CD4-positive, alpha-beta memory T cell (primary cell): ENCODE measurements around the gene TLNRD1. TPM values are rescaled to one million over a fixed set of nuclear protein-coding genes. Genes with fewer than 3 reads are reported as not detected.
A peak's percentile ranks its signal among the peaks of the same experiment; 100 is the strongest.

Experiments used
- CTCF ChIA-PET: fragments of 350-600 bp; sonication (Branson Sonifier 250); formaldehyde crosslinking; loops from one replicate; lab custom pipeline; 2021; ENCODE audit warnings: inconsistent platforms; ENCODE audit not compliant: partially characterized antibody; lab: Charles Lee
- POLR2A ChIA-PET: fragments of 350-600 bp; sonication (Branson Sonifier 250); formaldehyde crosslinking; loops from one replicate; lab custom pipeline; 2021; ENCODE audit not compliant: partially characterized antibody; lab: Charles Lee
- DNase-seq, 5 donors: peaks; one replicate each; pipeline versions ENCODE4 v3.0.0 to v3.0.0-alpha.2; 2020 to 2022; ENCODE audit warnings: mixed read lengths in 1 of 5
- H3K27ac ChIP-seq: one replicate; pipeline ENCODE4 v1.7.0; 2013; ENCODE audit warnings: low read depth, low read length
- H3K27me3 ChIP-seq: 2 replicates; pipeline ENCODE4 v1.7.0; 2013; ENCODE audit warnings: mild to moderate bottlenecking, low read length, moderate library complexity; ENCODE audit not compliant: insufficient read depth
- H3K36me3 ChIP-seq: 2 replicates; pipeline ENCODE4 v1.7.0; 2013; ENCODE audit warnings: mild to moderate bottlenecking, low read length, moderate library complexity; ENCODE audit not compliant: insufficient read depth
- H3K4me1 ChIP-seq: 2 replicates; pipeline ENCODE4 v1.7.0; 2013; ENCODE audit warnings: mild to moderate bottlenecking, low read length, moderate library complexity; ENCODE audit not compliant: insufficient read depth
- H3K4me3 ChIP-seq, 2 donors: one replicate each; pipeline ENCODE4 v1.7.0; 2013; ENCODE audit warnings: low read length in 2 of 2, mild to moderate bottlenecking in 1 of 2
- H3K9me3 ChIP-seq, 2 donors: one replicate each; pipeline ENCODE4 v1.7.0; 2013; ENCODE audit warnings: low read length in 2 of 2, control low read depth in 1 of 2; ENCODE audit not compliant: control insufficient read depth in 1 of 2
- H3K27ac Mint-ChIP-seq, 7 donors: one replicate each; pipeline ENCODE4 v1.8.0; 2020 to 2021; ENCODE audit warnings: mixed read lengths in 7 of 7, mild to moderate bottlenecking in 6 of 7, inconsistent platforms in 3 of 7, moderate library complexity in 3 of 7
- H3K27me3 Mint-ChIP-seq, 2 donors: one replicate each; pipeline ENCODE4 v1.8.0; 2020 to 2021; ENCODE audit warnings: mixed read lengths in 2 of 2
- H3K36me3 Mint-ChIP-seq, 2 donors: one replicate each; pipeline ENCODE4 v1.8.0; 2020 to 2021; ENCODE audit warnings: mixed read lengths in 2 of 2, inconsistent platforms in 1 of 2, mild to moderate bottlenecking in 1 of 2
- H3K4me1 Mint-ChIP-seq, 4 donors: one replicate each; pipeline ENCODE4 v1.8.0; 2020 to 2021; ENCODE audit warnings: mixed read lengths in 4 of 4, mild to moderate bottlenecking in 1 of 4
- H3K4me3 Mint-ChIP-seq, 8 donors: one replicate each; pipeline ENCODE4 v1.8.0; 2020 to 2021; ENCODE audit warnings: mixed read lengths in 8 of 8, mild to moderate bottlenecking in 7 of 8, moderate library complexity in 6 of 8, inconsistent platforms in 3 of 8
- H3K9me3 Mint-ChIP-seq, 8 donors: one replicate each; pipeline ENCODE4 v1.8.0; 2020 to 2021; ENCODE audit warnings: mixed read lengths in 8 of 8, mild to moderate bottlenecking in 5 of 8, inconsistent platforms in 3 of 8, moderate library complexity in 1 of 8
- intact Hi-C: fragments of 100-400 bp; cut with micrococcal nuclease; formaldehyde crosslinking; loops from one replicate; pipeline ENCODE4 v1.15.1; 2023
- polyA plus RNA-seq, 2 donors: library from polyadenylated mRNA; unstranded; fragments of 300-500 nt; fragmentation: Illumina TruSeq; gene quantifications; one replicate each; pipeline ENCODE4 v1.2.3, GENCODE V29; 2021
- total RNA-seq, 2 experiments: library from RNA; stranded (reverse); gene quantifications; one replicate each; pipeline ENCODE4 v1.2.3, GENCODE V29; 2021

Gene TLNRD1
- total and polyA plus RNA-seq, 4 experiments from 2014 or later = 2.4 to 29.8 (median 17.5) TPM

DNA sequence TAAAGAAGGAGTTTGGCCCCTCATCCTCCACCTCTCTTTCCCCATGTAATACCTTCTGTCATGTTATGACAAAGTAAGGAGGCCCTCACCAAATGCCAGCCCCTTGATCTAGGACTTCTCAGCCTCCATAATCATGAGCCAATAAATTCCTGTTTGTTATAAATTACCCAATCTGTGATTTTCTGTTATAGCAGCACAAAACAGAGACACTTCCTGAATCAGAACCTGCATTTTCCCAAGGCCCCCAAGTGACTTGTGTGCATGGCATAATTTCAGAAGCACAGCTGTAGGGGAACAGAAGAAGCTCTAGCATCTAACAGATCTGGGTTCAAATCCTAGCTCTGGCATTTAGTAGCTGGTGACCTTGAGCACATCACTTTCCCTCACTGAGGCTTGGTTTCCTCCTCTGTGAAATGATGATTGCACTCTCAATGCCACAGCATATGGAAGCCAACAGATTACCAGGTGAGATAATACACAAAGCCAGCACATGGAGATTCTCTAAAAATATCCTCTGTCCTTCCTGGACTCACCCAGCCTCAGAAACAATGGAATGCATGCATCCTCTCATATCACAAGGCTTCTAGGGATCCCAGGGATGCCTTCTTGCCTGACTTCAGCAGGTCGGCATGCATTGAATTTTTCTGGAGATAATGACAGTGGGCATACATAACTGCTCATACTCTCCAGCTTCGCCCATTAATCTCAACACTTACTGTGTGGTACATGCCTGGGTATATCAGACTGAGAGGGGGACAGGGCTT lies 26.3 kb downstream of the TLNRD1 start:
- no peak overlapping the region for H3K27ac Mint-ChIP-seq
- POLR2A ChIA-PET = no interaction called here
- peaks cover 11 to 18% (median 15%) of the 10 kb centered on the region in 4 donors for H3K4me1 Mint-ChIP-seq
- no peaks in the 10 kb centered on the region for H3K27me3 ChIP-seq
- H3K4me1 ChIP-seq = peaks cover 11% of the 10 kb centered on the region
- CTCF ChIA-PET = interaction anchor here (0.5 kb wide), 1 partner anchor 32 kb away, joined by 3 read pairs; no protein-coding TSS in a partner anchor
- peaks cover 0 to 12% of the 10 kb centered on the region in 2 donors for H3K36me3 Mint-ChIP-seq
- intact Hi-C loops = no loop called here
- no peak overlapping the region for H3K4me3 ChIP-seq
- peaks cover 0 to 11% (median 5%) of the 10 kb centered on the region in 8 donors for H3K9me3 Mint-ChIP-seq
- no peaks in the 10 kb centered on the region for H3K36me3 ChIP-seq
- no peaks in the 10 kb centered on the region for H3K9me3 ChIP-seq
- peaks cover 1 to 6% of the 10 kb centered on the region in 2 donors for H3K27me3 Mint-ChIP-seq
- no peak for DNase-seq
- H3K27ac ChIP-seq = no peak overlapping the region
- no peak overlapping the region for H3K4me3 Mint-ChIP-seq

DNA sequence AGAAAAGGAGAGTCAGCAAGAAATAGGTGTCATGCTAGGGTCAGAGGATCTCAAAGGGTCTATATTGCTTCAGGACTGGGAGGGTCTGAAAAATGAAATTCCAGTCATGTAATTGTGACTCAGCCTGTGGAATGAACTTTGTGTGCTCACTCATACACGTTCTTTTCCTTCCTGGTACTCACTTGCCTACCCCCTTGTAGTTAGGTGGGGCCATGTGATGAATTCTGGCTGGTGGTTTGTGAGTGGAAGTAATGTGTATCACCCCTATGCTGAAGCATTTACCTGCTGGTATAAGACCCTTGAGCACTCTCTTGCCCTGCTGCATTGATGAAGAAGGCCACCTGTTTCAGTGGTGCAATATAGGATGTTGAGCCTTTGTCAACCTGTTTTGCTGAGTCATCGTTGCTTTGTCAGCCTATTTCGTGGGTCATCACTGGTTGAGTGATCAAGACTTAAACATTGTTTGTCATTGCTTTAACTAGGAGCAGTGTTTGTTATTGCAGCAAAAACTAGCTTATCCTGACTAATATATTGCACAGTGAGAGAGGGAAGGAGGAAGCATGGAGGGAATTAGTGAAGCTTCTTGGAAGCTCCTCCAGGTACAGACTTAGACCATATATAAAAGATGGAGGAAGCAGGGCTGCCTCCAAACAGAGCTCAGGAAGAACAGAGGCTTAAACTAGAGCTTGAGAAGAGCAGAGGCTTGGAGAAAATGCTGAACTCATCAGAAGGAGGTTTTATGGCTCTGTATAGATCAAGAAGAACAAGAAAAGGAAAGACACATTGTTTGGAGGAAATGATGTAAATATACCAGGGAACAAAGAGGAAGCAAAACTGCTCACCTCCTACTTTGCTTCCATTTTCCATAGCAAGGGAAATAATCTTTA lies 28.9 kb downstream of the TLNRD1 start:
- Histone ChIP-seq H3K27me3 (no peaks in the 10 kb centered on the region), H3K36me3 (no peaks in the 10 kb centered on the region), H3K27ac (no peak overlapping the region), H3K4me3 (no peak overlapping the region), H3K9me3 (no peaks in the 10 kb centered on the region), H3K4me1 (no peaks in the 10 kb centered on the region)
- H3K4me3 Mint-ChIP-seq = no peak overlapping the region
- peaks cover 0 to 6% of the 10 kb centered on the region in 2 donors for H3K27me3 Mint-ChIP-seq
- H3K9me3 Mint-ChIP-seq = peaks cover 0 to 11% (median 5%) of the 10 kb centered on the region in 8 donors
- no peak for DNase-seq
- peaks cover 0 to 8% of the 10 kb centered on the region in 2 donors for H3K36me3 Mint-ChIP-seq
- ChIA-PET CTCF (interaction anchor here (0.9 to 1.4 kb wide), 3 partner anchors 17 to 236 kb away, joined by 3 to 4 read pairs (median 4); no protein-coding TSS in a partner anchor), POLR2A (no interaction called here)
- peaks cover 1 to 7% (median 4%) of the 10 kb centered on the region in 4 donors for H3K4me1 Mint-ChIP-seq
- intact Hi-C loops = no loop called here
- H3K27ac Mint-ChIP-seq = peak overlapping the region in 1 of 7 donors; percentile 1

DNA sequence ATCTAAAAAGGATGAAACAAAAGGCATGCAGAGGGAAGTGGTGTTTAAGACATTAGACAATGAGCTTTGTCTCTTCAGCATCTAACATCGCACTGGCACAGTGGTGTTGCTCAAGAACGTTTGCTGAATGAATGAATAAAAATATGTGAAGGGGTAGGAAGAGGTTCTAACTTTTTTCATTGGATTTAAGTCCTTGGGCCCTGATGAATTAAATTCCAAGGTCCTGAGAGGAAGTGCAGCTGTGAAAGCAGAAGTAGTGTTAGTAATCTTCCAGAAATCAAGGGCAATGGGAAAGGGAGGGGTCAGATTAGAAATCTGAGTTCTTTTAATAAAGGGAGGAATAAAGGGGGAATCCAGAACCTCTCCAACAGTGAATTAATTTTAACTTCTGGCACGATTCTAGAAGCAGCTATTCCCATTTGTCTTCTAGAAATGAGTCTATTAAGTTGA lies 29.6 kb downstream of the TLNRD1 start:
- Mint-ChIP-seq H3K27me3 (peaks cover 0 to 6% of the 10 kb centered on the region in 2 donors), H3K36me3 (peaks cover 0 to 8% of the 10 kb centered on the region in 2 donors), H3K27ac (no peak overlapping the region), H3K4me1 (peaks cover 0 to 7% (median 2%) of the 10 kb centered on the region in 4 donors), H3K9me3 (peaks cover 0 to 11% (median 5%) of the 10 kb centered on the region in 8 donors), H3K4me3 (no peak overlapping the region)
- Histone ChIP-seq H3K9me3 (no peaks in the 10 kb centered on the region), H3K4me1 (no peaks in the 10 kb centered on the region), H3K27ac (no peak overlapping the region), H3K36me3 (no peaks in the 10 kb centered on the region), H3K27me3 (no peaks in the 10 kb centered on the region), H3K4me3 (no peak overlapping the region)
- CTCF ChIA-PET = interaction anchor here (0.9 to 1.4 kb wide), 3 partner anchors 17 to 236 kb away, joined by 3 to 4 read pairs (median 4); no protein-coding TSS in a partner anchor
- intact Hi-C loops = no loop called here
- no peak for DNase-seq
- POLR2A ChIA-PET = no interaction called here

DNA sequence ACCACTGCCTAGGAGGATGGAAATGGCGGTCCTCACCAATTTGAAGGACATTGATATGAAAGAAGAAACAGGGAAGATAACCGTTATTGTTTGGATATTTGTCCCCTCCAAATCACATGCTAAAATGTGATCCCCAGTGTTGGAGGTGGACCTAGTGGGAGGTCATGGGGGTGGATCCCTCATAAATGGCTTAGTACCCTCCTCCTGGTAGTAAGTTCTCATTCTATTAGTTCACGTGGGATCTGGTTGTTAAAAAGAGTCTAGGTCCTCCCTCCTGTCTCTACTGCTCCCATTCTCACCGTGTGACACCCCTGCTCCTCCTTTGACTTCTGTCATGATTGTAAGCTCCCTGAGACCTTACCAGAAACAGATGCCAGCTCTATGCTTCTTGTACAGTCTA lies 30.5 kb downstream of the TLNRD1 start:
- Histone ChIP-seq H3K9me3 (no peaks in the 10 kb centered on the region), H3K27me3 (no peaks in the 10 kb centered on the region), H3K27ac (no peak overlapping the region), H3K4me1 (no peaks in the 10 kb centered on the region), H3K4me3 (no peak overlapping the region), H3K36me3 (no peaks in the 10 kb centered on the region)
- Mint-ChIP-seq H3K9me3 (peaks cover 0 to 11% (median 5%) of the 10 kb centered on the region in 8 donors), H3K36me3 (peaks cover 0 to 8% of the 10 kb centered on the region in 2 donors), H3K27me3 (peaks cover 0 to 6% of the 10 kb centered on the region in 2 donors), H3K4me1 (peaks cover 0 to 7% (median 2%) of the 10 kb centered on the region in 4 donors), H3K27ac (no peak overlapping the region), H3K4me3 (no peak overlapping the region)
- ChIA-PET CTCF (interaction anchor here (1.5 kb wide), 1 partner anchor 18 kb away, joined by 3 read pairs; no protein-coding TSS in a partner anchor), POLR2A (no interaction called here)
- intact Hi-C loops = no loop called here
- no peak for DNase-seq

DNA sequence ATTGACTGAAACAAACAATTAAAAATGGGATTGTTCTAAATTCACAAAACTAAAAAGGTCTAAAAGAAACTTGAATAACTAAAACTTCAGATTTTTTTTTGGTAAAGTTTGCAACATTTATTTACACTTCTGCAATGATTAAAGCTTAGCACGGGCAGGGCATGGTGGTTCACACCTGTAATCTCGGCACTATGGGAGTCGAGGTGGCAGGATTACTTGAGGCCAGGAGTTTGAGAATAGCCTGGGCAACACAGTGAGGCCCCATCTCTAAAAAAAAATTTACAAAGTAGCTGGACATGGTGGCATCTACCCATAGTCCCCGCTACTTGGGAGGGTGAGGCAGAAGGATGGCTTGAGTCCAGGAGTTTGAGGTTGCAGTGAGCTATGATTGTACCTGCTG lies 31.6 kb downstream of the TLNRD1 start:
- DNase-seq = no peak
- intact Hi-C loops = no loop called here
- Mint-ChIP-seq H3K4me3 (peak overlapping the region in 1 of 8 donors; percentile 8), H3K27me3 (peaks cover 0 to 6% of the 10 kb centered on the region in 2 donors), H3K4me1 (peaks cover 0 to 7% (median 2%) of the 10 kb centered on the region in 4 donors), H3K27ac (no peak overlapping the region), H3K36me3 (peaks cover 0 to 8% of the 10 kb centered on the region in 2 donors), H3K9me3 (peaks cover 0 to 11% (median 5%) of the 10 kb centered on the region in 8 donors)
- no peaks in the 10 kb centered on the region for H3K9me3 ChIP-seq
- no peaks in the 10 kb centered on the region for H3K36me3 ChIP-seq
- POLR2A ChIA-PET = interaction anchor here (1.6 kb wide), 1 partner anchor 31 kb away, joined by 4 read pairs; no protein-coding TSS in a partner anchor
- H3K4me1 ChIP-seq = no peaks in the 10 kb centered on the region
- H3K4me3 ChIP-seq = no peak overlapping the region
- CTCF ChIA-PET = interaction anchor here (1.5 kb wide), 1 partner anchor 16 kb away, joined by 3 read pairs; no protein-coding TSS in a partner anchor
- H3K27me3 ChIP-seq = no peaks in the 10 kb centered on the region
- H3K27ac ChIP-seq = no peak overlapping the region

DNA sequence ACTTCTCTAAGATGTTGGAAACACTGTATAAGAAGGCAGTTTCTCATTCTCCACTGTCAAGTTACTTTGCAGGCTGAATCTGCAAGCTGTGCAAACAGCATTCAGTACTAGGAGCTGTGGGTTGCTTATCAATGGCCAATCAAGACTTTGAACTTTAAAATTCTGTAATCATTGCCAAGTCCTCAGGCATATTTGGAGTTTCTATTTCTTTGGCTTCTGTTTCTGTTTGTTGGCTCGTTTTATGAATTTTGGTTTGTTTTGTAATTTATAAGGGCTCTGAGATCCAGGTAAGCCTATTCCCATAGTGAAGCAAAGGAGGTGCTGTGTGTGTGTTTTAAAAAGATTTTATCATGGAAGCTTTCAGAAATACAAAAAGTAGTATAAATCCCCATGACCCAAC lies 32.1 kb downstream of the TLNRD1 start:
- POLR2A ChIA-PET = interaction anchor here (1.6 kb wide), 1 partner anchor 31 kb away, joined by 4 read pairs; no protein-coding TSS in a partner anchor
- Histone ChIP-seq H3K27ac (no peak overlapping the region), H3K36me3 (no peaks in the 10 kb centered on the region), H3K4me3 (no peak overlapping the region), H3K9me3 (no peaks in the 10 kb centered on the region), H3K4me1 (no peaks in the 10 kb centered on the region), H3K27me3 (no peaks in the 10 kb centered on the region)
- Mint-ChIP-seq H3K4me1 (peaks cover 0 to 7% (median 2%) of the 10 kb centered on the region in 4 donors), H3K27ac (no peak overlapping the region), H3K36me3 (peaks cover 0 to 8% of the 10 kb centered on the region in 2 donors), H3K4me3 (no peak overlapping the region), H3K27me3 (peaks cover 0 to 6% of the 10 kb centered on the region in 2 donors), H3K9me3 (peaks cover 0 to 11% (median 5%) of the 10 kb centered on the region in 8 donors)
- DNase-seq = no peak
- intact Hi-C loops = no loop called here
- CTCF ChIA-PET = interaction anchor here (1.5 kb wide), 1 partner anchor 16 kb away, joined by 3 read pairs; no protein-coding TSS in a partner anchor
